ENCODE measurements around the gene EHMT2. TPM values are rescaled to one million over a fixed set of nuclear protein-coding genes. Genes with fewer than 3 reads are reported as not detected.

EHMT2 gene
- total and polyA plus RNA-seq, 2 of the 13 experiments (the other 11 are each of a cell fraction or from before 2014, with no cell fraction given) = 55.2 to 69.2 TPM

- peak; percentile 98 for TF ChIP-seq PHF21A (CRISPR knock-in tag; IDR thresholded peaks at IDR 0.05)
- no peak for TF ChIP-seq ZFP82 (CRISPR knock-in tag; IDR thresholded peaks at IDR 0.05; ENCODE audit: borderline replicate concordance)
- no peak for TF ChIP-seq ZNF883 (CRISPR knock-in tag; IDR thresholded peaks at IDR 0.05; ENCODE audit: not compliant biosample characterization)
- peak; percentile 69; the same call in 1 of the 2 replicates for TF ChIP-seq ZSCAN9 (CRISPR knock-in tag; IDR thresholded peaks at IDR 0.05; ENCODE audit: borderline replicate concordance)
- no peak; the same call in 1 of the 2 replicates for TF ChIP-seq KLF15 (CRISPR knock-in tag; IDR thresholded peaks at IDR 0.05; ENCODE audit: borderline replicate concordance)
- TF ChIP-seq SP140L (CRISPR knock-in tag; IDR thresholded peaks at IDR 0.05; ENCODE audit: borderline replicate concordance) = no peak
- TF ChIP-seq RBAK (CRISPR knock-in tag; IDR thresholded peaks at IDR 0.05) = peak; percentile 53; the same call in 1 of the 2 replicates
- 0 out of 2 replicates have a peak, but pooled peaks have one; percentile 61 for TF ChIP-seq ZNF343 (CRISPR knock-in tag; IDR thresholded peaks at IDR 0.05)
- TF ChIP-seq, protein P1, sequence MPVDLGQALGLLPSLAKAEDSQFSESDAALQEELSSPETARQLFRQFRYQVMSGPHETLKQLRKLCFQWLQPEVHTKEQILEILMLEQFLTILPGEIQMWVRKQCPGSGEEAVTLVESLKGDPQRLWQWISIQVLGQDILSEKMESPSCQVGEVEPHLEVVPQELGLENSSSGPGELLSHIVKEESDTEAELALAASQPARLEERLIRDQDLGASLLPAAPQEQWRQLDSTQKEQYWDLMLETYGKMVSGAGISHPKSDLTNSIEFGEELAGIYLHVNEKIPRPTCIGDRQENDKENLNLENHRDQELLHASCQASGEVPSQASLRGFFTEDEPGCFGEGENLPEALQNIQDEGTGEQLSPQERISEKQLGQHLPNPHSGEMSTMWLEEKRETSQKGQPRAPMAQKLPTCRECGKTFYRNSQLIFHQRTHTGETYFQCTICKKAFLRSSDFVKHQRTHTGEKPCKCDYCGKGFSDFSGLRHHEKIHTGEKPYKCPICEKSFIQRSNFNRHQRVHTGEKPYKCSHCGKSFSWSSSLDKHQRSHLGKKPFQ (CRISPR knock-in tag; IDR thresholded peaks at IDR 0.05; ENCODE audit: insufficient replicate concordance) = peak; percentile 73
- TF ChIP-seq, protein P2, sequence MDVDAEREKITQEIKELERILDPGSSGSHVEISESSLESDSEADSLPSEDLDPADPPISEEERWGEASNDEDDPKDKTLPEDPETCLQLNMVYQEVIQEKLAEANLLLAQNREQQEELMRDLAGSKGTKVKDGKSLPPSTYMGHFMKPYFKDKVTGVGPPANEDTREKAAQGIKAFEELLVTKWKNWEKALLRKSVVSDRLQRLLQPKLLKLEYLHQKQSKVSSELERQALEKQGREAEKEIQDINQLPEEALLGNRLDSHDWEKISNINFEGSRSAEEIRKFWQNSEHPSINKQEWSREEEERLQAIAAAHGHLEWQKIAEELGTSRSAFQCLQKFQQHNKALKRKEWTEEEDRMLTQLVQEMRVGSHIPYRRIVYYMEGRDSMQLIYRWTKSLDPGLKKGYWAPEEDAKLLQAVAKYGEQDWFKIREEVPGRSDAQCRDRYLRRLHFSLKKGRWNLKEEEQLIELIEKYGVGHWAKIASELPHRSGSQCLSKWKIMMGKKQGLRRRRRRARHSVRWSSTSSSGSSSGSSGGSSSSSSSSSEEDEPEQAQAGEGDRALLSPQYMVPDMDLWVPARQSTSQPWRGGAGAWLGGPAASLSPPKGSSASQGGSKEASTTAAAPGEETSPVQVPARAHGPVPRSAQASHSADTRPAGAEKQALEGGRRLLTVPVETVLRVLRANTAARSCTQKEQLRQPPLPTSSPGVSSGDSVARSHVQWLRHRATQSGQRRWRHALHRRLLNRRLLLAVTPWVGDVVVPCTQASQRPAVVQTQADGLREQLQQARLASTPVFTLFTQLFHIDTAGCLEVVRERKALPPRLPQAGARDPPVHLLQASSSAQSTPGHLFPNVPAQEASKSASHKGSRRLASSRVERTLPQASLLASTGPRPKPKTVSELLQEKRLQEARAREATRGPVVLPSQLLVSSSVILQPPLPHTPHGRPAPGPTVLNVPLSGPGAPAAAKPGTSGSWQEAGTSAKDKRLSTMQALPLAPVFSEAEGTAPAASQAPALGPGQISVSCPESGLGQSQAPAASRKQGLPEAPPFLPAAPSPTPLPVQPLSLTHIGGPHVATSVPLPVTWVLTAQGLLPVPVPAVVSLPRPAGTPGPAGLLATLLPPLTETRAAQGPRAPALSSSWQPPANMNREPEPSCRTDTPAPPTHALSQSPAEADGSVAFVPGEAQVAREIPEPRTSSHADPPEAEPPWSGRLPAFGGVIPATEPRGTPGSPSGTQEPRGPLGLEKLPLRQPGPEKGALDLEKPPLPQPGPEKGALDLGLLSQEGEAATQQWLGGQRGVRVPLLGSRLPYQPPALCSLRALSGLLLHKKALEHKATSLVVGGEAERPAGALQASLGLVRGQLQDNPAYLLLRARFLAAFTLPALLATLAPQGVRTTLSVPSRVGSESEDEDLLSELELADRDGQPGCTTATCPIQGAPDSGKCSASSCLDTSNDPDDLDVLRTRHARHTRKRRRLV (CRISPR knock-in tag; IDR thresholded peaks at IDR 0.05) = peak; percentile 92
- peak; percentile 73; the same call in 1 of the 3 replicates for TF ChIP-seq MXI1 (IDR thresholded peaks at IDR 0.05; ENCODE audit: borderline replicate concordance, low read depth, low read length)
- TF ChIP-seq NFE2L1 (CRISPR knock-in tag; IDR thresholded peaks at IDR 0.05; ENCODE audit: borderline replicate concordance) = no peak
- TF ChIP-seq, protein P3, sequence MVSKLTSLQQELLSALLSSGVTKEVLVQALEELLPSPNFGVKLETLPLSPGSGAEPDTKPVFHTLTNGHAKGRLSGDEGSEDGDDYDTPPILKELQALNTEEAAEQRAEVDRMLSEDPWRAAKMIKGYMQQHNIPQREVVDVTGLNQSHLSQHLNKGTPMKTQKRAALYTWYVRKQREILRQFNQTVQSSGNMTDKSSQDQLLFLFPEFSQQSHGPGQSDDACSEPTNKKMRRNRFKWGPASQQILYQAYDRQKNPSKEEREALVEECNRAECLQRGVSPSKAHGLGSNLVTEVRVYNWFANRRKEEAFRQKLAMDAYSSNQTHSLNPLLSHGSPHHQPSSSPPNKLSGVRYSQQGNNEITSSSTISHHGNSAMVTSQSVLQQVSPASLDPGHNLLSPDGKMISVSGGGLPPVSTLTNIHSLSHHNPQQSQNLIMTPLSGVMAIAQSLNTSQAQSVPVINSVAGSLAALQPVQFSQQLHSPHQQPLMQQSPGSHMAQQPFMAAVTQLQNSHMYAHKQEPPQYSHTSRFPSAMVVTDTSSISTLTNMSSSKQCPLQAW (CRISPR knock-in tag; IDR thresholded peaks at IDR 0.05) = peak; percentile 78
- TF ChIP-seq ZNF451 (CRISPR knock-in tag; IDR thresholded peaks at IDR 0.05) = peak; percentile 35; the same call in 1 of the 2 replicates
- TF ChIP-seq, protein P4, sequence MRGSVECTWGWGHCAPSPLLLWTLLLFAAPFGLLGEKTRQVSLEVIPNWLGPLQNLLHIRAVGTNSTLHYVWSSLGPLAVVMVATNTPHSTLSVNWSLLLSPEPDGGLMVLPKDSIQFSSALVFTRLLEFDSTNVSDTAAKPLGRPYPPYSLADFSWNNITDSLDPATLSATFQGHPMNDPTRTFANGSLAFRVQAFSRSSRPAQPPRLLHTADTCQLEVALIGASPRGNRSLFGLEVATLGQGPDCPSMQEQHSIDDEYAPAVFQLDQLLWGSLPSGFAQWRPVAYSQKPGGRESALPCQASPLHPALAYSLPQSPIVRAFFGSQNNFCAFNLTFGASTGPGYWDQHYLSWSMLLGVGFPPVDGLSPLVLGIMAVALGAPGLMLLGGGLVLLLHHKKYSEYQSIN (CRISPR knock-in tag; IDR thresholded peaks at IDR 0.05; ENCODE audit: borderline replicate concordance) = no peak
These were observed 48.2 kb upstream of the EHMT2 start, which contains the start of gene CFB (continued) for GRCh38 chr6:31945507-31946369.

Data from HepG2 (cell line).